H1 (cell line): ENCODE data around the gene NMT1. TPM values are rescaled to one million over a fixed set of nuclear protein-coding genes. Genes with fewer than 3 reads are reported as not detected.

Experiments used
- ATF2 ChIP-seq: IDR thresholded peaks from 2 replicates; pipeline ENCODE4 v1.6.1; 2012; ENCODE audit warnings: low read length, inconsistent platforms
- CHD7 ChIP-seq: fragments of 300-600 bp; sonication (generic); IDR thresholded peaks from 2 replicates; pipeline ENCODE4 v1.7.1; 2012; ENCODE audit warnings: low read length, moderate library complexity, mild to moderate bottlenecking, inconsistent platforms; ENCODE audit not compliant: insufficient replicate concordance
- CTBP2 ChIP-seq: IDR thresholded peaks from 2 replicates; pipeline ENCODE4 v1.7.0; 2011; ENCODE audit warnings: borderline replicate concordance, mild to moderate bottlenecking, moderate library complexity, mixed read lengths, low read length; ENCODE audit not compliant: insufficient read depth, insufficient read length
- EGR1 ChIP-seq: IDR thresholded peaks from 2 replicates; pipeline ENCODE4 v1.6.1; 2011; ENCODE audit warnings: low read depth, low read length, borderline replicate concordance
- POU5F1 ChIP-seq: IDR thresholded peaks from 2 replicates; pipeline ENCODE4 v1.6.1; 2011; ENCODE audit warnings: low read depth, mild to moderate bottlenecking, low read length, moderate library complexity
- RBBP5 ChIP-seq: IDR thresholded peaks from 2 replicates; pipeline ENCODE4 v1.7.1; 2012; ENCODE audit warnings: low read depth, mild to moderate bottlenecking, inconsistent platforms, low read length, moderate library complexity, borderline replicate concordance
- SAP30 ChIP-seq: fragments of 300-600 bp; sonication (generic); IDR thresholded peaks from 2 replicates; pipeline ENCODE4 v1.7.1; 2012; ENCODE audit warnings: low read length, moderate library complexity, mild to moderate bottlenecking, inconsistent platforms; ENCODE audit not compliant: insufficient read depth, insufficient replicate concordance
- SIX5 ChIP-seq: IDR thresholded peaks from 2 replicates; pipeline ENCODE4 v1.6.1; 2011; ENCODE audit warnings: mild to moderate bottlenecking, low read depth, low read length
- SP1 ChIP-seq: IDR thresholded peaks from 2 replicates; pipeline ENCODE4 v1.6.1; 2011; ENCODE audit warnings: low read depth, low read length
- TCF12 ChIP-seq: IDR thresholded peaks from 2 replicates; pipeline ENCODE4 v1.6.1; 2011; ENCODE audit warnings: low read depth, mild to moderate bottlenecking, low read length
- polyA plus RNA-seq, 7 experiments: library from polyadenylated mRNA; depleted of rRNA in 3 of 7; stranded (reverse) in 5 of 7; unstranded in 2 of 7; fragments of >200 nt in 5 of 7; fragments of 200-250 nt in 2 of 7; gene quantifications; 1 replicate in 5 of 7; 2 replicates in 1 of 7; 4 replicates in 1 of 7; pipeline versions ENCODE4 v1.2.1 to v1.2.3, GENCODE V29; 2011 to 2013; ENCODE audit warnings: missing spikeins in 2 of 7, mixed read lengths in 2 of 7
- total RNA-seq: library from RNA; stranded (reverse); fragmentation: NEBNext Ultra II Directional; extraction: Animal tissue kit (Norgen Biotek cat#: 25700); gene quantifications from 2 replicates; pipeline ENCODE4 v1.2.1, GENCODE V29; 2021

Gene NMT1
- total and polyA plus RNA-seq, 2 of the 8 experiments (the other 6 are each of a cell fraction or from before 2014, with no cell fraction given), result 42.9 to 149 TPM

GRCh38 chr17:45102856-45103255 lies 41.7 kb downstream of the NMT1 start (continued):
- no peak for TF ChIP-seq CHD7
- no peak for TF ChIP-seq POU5F1
- TF ChIP-seq ATF2, result no peak
- TF ChIP-seq SAP30, result no peak
- no peak for TF ChIP-seq TCF12
- no peak for TF ChIP-seq RBBP5
- TF ChIP-seq EGR1, result no peak
- no peak for TF ChIP-seq SP1
- TF ChIP-seq SIX5, result no peak
- no peak for TF ChIP-seq CTBP2
